Measurements from ENCODE around the gene OSBPL3. TPM values are rescaled to one million over a fixed set of nuclear protein-coding genes. Genes with fewer than 3 reads are reported as not detected.

The OSBPL3 gene
- total RNA-seq, 1 donor from 2014 or later: 35.2 TPM

DNA sequence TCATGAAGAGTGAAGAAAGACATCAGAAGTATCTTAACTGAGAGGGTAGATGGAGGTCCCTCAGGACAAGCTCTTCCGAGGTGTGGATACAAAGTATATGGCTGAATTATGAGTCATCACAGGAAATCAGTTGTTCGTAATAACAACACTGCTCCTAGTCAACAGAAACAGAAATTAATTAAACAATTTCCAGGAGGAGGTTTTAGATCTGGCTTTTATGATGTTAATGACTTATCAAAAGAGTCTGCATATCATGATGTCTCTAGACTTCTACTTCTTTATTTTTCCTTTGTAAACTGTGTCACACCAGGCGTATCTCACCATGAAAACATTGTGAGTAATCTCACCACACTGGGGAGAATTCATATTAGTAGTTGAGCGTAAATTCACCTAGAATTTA is 31.2 kb downstream of the OSBPL3 start:
- H3K4me3 ChIP-seq (ENCODE audit: low read depth, low read length): no peak overlapping the region
- H3K27me3 ChIP-seq (ENCODE audit: control insufficient read depth, insufficient read depth, low read length): no peaks in the 10 kb centered on the region
- TF ChIP-seq, protein P1, sequence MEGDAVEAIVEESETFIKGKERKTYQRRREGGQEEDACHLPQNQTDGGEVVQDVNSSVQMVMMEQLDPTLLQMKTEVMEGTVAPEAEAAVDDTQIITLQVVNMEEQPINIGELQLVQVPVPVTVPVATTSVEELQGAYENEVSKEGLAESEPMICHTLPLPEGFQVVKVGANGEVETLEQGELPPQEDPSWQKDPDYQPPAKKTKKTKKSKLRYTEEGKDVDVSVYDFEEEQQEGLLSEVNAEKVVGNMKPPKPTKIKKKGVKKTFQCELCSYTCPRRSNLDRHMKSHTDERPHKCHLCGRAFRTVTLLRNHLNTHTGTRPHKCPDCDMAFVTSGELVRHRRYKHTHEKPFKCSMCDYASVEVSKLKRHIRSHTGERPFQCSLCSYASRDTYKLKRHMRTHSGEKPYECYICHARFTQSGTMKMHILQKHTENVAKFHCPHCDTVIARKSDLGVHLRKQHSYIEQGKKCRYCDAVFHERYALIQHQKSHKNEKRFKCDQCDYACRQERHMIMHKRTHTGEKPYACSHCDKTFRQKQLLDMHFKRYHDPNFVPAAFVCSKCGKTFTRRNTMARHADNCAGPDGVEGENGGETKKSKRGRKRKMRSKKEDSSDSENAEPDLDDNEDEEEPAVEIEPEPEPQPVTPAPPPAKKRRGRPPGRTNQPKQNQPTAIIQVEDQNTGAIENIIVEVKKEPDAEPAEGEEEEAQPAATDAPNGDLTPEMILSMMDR (IDR thresholded peaks at IDR 0.05; ENCODE audit: insufficient read depth, low read length, poor library complexity, severe bottlenecking): no peak
- H3K36me3 ChIP-seq (ENCODE audit: control insufficient read depth, insufficient read depth, low read length): no peaks in the 10 kb centered on the region
- no peak for DNase-seq (ENCODE audit: low read depth)

DNA sequence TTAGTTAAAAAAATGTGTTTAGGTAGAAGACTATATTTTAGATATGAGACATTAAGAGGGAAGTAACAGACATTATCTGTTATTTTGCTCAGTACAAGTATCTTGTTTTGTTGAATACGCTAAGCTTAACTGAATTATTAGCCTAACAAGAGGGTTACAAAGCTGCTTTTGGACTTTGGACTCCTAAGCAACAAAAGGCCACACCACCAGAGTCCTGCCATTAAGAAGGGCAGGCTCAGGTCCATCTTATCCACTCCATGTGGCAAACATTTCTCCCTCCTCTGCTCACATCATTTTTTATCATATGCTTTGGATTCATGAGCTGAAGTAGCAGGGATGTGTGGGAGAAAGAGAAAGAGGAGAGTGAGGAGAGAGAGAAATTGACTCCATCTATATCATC is 33.5 kb downstream of the OSBPL3 start:
- TF ChIP-seq, protein P1 (IDR thresholded peaks at IDR 0.05; ENCODE audit: insufficient read depth, low read length, poor library complexity, severe bottlenecking): no peak
- Histone ChIP-seq H3K4me3 (ENCODE audit: low read depth, low read length) (no peak overlapping the region), H3K36me3 (ENCODE audit: control insufficient read depth, insufficient read depth, low read length) (no peaks in the 10 kb centered on the region), H3K27me3 (ENCODE audit: control insufficient read depth, insufficient read depth, low read length) (no peaks in the 10 kb centered on the region)
- DNase-seq (ENCODE audit: low read depth): no peak

DNA sequence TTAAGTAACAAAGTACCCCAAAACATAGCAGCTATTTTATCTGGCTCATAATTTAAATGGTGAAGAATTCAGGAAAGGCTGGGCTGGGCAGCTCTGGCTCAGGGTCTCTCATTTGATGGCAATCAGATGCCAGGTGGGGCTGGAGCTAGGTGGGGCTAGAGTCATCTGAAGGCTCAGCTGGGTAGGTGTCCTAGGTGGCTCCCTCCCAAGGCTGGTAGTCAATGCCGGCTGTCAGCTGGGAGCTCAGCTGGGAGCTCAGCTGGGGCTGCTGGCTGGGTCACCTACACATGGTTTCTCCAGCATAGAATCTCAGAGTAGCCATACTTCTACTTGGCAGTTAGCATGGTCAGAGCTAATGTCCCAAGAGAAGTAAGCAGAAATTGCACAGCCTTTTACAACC is 34.1 kb downstream of the OSBPL3 start:
- Histone ChIP-seq H3K36me3 (ENCODE audit: control insufficient read depth, insufficient read depth, low read length) (no peaks in the 10 kb centered on the region), H3K4me3 (ENCODE audit: low read depth, low read length) (no peak overlapping the region), H3K27me3 (ENCODE audit: control insufficient read depth, insufficient read depth, low read length) (no peaks in the 10 kb centered on the region)
- TF ChIP-seq, protein P1 (IDR thresholded peaks at IDR 0.05; ENCODE audit: insufficient read depth, low read length, poor library complexity, severe bottlenecking): no peak
- no peak for DNase-seq (ENCODE audit: low read depth)

- TF ChIP-seq, protein P1 (IDR thresholded peaks at IDR 0.05; ENCODE audit: insufficient read depth, low read length, poor library complexity, severe bottlenecking): no peak
- Histone ChIP-seq H3K4me3 (ENCODE audit: low read depth, low read length) (no peak overlapping the region), H3K36me3 (ENCODE audit: control insufficient read depth, insufficient read depth, low read length) (no peaks in the 10 kb centered on the region), H3K27me3 (ENCODE audit: control insufficient read depth, insufficient read depth, low read length) (no peaks in the 10 kb centered on the region)
- DNase-seq (ENCODE audit: low read depth): no peak
These were observed 36.7 kb downstream of the OSBPL3 start for GRCh38 chr7:24943096-24943948.

- TF ChIP-seq, protein P1 (IDR thresholded peaks at IDR 0.05; ENCODE audit: insufficient read depth, low read length, poor library complexity, severe bottlenecking): no peak
- no peak overlapping the region for H3K4me3 ChIP-seq (ENCODE audit: low read depth, low read length)
- DNase-seq (ENCODE audit: low read depth): no peak
- H3K36me3 ChIP-seq (ENCODE audit: control insufficient read depth, insufficient read depth, low read length): no peaks in the 10 kb centered on the region
- H3K27me3 ChIP-seq (ENCODE audit: control insufficient read depth, insufficient read depth, low read length): no peaks in the 10 kb centered on the region
These were observed 37.8 kb downstream of the OSBPL3 start for GRCh38 chr7:24942226-24942625.

DNA sequence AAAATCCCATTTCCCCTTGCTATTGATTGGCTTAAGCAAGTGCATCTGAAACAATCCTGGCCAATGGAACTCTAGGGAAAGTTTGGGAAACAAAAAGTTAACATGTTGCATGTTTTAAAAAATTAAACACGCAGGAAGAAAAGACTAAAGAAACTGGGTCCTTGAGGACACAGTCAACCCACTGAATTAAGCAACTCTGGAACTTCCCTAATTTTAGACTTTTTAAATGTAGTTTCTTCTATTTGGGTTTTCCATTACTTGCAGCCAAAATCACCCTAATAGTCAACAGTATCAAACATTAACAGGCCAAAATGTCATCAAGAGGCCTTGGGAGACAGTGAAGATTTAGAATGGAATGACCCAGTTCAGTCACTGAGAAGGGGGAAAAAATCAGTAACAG is 40.6 kb downstream of the OSBPL3 start:
- DNase-seq (ENCODE audit: low read depth): no peak
- Histone ChIP-seq H3K4me3 (ENCODE audit: low read depth, low read length) (no peak overlapping the region), H3K36me3 (ENCODE audit: control insufficient read depth, insufficient read depth, low read length) (no peaks in the 10 kb centered on the region), H3K27me3 (ENCODE audit: control insufficient read depth, insufficient read depth, low read length) (no peaks in the 10 kb centered on the region)
- TF ChIP-seq, protein P1 (IDR thresholded peaks at IDR 0.05; ENCODE audit: insufficient read depth, low read length, poor library complexity, severe bottlenecking): no peak
